Fibroblast of peridontal ligament (primary cell): ENCODE measurements around the gene FNDC3B.

Source experiments
- DNase-seq: peaks from one replicate; pipeline ENCODE4 v3.0.0-alpha.2; 2010; ENCODE audit errors: extremely low read depth

FNDC3B gene

DNA sequence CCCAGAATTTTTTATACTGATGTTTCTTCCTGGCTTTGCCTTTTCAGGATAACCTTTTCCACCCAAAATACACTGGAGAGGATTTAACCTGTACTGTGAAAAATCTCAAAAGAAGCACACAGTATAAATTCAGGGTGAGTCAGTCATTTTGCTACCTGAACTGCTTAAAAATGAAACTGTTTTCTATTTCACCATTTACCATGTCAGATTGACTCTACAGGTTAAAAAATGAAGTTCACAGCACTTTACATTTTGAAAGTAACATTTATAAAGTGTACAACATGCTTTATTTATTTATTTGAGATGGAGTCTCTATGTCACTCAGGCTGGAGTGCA is 293.6 kb downstream of the FNDC3B start:
- DNase-seq: no peak

DNA sequence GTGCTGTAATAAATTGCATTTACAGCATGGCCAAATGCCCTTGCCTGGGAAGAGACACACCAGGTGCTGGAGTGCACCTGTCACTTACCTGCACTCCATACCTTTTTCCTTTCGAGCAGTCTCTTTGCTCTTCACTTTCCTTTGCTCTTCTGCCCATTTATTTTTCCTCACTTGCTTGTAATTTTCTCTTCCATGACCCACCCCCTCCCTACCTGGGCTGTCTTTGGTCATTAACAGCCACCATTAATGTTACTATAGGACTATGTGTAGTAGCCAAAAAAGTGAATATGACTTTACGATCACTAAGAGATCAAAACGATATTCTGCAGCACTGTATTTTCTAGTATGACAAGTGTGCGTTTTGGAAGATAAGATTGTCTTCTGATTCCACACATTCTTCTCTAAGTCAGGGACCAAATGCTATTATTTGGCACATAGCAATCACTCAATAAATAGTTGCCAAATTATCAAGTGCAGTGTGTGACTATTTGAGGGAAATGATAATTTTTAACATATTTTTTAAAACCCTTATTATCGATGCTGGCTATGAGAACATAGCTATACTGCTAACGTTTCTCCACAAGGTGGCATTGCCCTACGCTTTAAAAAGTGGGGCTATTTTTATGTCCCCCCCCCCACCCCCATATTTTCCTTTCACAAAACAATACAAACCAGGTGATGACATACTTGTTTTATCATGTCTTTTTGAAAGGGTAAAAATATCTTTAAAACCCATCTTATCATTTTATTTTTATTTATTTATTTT is 294.5 kb downstream of the FNDC3B start:
- no peak for DNase-seq

DNA sequence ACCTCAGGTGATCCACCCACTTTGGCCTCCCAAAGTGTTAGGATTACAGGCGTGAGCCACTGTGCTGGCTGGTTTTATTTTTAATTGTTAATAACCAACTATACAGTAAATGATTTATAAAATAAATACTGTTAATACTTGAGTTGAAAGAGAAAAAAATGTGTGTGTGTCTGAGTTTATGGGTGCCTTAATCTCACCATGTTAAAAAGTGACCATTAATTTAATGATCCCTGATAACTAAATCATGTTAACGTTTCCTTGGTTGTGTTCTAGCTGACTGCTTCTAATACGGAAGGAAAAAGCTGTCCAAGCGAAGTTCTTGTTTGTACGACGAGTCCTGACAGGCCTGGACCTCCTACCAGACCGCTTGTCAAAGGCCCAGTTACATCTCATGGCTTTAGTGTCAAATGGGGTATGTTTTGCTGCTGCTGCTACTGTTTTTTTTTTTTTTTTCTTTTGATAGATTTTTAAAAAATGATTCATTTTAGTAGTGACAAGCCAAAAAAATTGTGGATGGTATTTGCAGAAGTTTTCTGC is 295.4 kb downstream of the FNDC3B start:
- no peak for DNase-seq

DNA sequence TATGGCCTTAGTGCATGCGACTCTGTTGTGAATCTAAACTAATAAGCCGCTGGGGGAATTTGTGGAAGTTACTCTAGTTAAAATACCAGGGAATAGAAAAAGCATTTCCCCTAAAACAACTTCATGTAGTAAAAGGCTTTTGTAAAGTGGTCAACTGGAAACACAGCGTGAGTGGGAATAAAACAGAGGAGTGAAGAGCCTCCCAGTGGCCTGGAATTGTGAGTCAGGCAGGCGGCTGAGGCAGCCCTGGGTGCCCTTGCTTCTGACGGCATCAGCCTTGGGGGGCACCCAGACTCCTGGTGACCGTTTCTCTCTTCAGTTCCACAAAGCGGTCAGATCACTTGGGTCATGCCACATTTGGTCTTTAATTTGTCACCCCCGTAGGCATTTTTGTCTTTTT is 300.5 kb downstream of the FNDC3B start:
- no peak for DNase-seq

DNA sequence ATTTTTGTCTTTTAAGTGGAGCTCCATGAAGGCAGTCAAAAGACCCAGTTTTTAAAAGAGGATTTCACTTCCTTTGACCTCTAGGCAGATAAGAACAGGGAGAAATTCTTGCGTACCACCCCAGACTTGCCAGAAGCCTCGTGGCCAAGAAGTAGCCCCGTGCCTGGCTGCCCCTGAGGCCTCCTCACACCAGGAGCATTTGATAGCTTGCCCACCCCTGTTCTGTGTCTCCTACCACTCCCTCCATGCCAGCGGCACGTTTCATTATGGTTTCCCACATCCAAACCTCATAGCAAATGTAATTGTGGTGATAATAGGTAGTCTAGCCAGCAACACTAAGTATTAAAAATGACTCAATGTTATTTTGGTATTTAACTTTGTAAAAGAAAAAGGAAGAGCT is 301.2 kb downstream of the FNDC3B start:
- DNase-seq: no peak

DNA sequence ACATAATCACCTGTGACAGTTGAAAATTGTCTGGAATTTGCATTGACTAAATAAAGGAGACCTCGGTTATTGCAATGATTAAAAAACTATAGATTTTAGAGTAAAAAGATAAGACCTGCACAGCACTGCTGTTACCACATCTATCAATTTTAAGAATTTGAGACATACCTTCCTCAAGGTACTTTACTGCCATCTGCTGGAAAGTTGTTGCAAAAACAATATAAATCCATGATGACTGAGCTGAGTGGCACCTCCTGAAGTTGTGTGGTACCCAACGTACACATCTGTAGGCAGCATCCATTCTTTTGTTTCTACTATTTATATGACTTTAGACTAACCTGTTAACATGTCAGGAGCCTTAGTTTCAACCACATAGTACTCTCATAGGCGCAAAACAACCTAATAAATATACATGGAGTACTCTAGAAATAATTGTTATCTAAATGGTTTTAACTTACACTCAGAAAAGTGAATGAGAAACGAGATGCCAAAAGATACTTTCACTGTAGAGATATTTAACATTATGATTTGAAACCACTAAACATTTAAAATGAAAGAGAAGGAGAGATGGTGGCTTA is 302.2 kb downstream of the FNDC3B start:
- peak; percentile 79 for DNase-seq

DNA sequence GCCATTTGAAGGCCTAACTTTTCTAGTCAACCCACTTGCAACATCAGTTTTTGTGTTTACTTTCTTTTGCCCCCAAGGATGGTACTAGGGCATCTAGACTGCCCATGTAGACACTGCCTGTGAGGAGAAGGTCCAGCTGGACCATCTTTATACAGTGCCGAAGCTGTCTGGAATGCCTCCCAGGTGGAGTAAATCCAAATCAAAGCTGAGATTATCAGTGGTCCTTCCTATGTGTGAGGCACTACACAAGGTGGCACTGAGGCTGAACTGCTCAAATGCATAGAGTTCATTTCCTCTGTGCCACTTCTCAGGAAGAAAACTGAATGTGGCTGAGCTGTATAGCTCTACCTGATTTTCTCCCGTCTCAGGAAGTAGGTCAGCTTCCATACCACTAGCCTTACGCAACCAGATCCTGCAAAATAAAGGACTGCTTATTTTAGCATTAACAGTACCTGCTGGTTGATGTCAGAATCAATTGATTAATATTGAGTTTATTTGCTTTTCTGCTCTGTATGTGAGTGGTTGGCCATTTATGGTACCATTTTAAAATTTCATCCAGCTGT is 302.8 kb downstream of the FNDC3B start:
- DNase-seq: no peak

DNA sequence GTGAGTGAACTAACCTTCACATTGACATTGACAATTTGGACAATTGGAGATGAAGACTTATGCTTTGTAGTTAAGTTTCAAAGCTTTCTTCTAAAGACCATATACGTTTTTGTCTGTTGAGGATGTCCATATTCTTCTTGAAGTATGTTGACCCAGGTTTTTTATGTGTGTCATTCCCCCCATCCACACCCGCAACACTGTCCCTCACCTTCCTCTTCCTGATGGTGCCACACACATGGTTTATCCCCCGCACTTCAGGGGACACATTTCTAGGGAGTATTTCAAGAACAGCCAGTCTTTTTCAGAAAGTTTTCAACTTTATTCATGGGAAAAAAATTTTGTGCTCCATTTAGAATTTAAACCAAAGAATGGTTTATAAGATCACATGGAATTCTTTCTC is 303.7 kb downstream of the FNDC3B start:
- DNase-seq: no peak

DNA sequence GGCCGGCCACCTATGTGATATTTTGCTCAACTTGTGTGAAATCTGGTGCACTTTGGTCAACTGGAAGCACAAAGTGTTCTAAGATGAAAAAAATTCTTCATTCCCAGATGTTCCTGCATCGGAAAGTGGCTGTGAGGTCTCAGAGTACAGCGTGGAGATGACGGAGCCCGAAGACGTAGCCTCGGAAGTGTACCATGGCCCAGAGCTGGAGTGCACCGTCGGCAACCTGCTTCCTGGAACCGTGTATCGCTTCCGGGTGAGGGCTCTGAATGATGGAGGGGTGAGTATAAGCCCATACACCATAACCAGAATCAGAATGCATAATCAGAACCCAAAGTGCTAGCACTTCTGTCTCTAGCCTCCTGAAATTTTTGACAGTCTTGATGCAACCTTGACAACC is 304.6 kb downstream of the FNDC3B start:
- DNase-seq: no peak

DNA sequence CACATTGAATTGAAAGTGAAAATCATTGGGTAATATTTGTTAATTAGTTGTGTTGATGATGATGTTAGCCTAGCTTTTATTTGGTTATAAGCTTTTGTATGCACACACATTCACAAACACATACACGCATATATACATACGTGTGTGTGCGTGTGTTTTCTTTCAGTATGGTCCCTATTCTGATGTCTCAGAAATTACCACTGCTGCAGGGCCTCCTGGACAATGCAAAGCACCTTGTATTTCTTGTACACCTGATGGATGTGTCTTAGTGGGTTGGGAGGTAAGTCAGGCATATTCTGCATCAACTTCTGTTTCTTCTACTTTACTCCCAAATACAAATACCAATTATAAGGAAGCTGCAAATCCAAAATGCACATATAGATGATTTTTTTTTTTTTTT is 306.8 kb downstream of the FNDC3B start:
- no peak for DNase-seq

DNA sequence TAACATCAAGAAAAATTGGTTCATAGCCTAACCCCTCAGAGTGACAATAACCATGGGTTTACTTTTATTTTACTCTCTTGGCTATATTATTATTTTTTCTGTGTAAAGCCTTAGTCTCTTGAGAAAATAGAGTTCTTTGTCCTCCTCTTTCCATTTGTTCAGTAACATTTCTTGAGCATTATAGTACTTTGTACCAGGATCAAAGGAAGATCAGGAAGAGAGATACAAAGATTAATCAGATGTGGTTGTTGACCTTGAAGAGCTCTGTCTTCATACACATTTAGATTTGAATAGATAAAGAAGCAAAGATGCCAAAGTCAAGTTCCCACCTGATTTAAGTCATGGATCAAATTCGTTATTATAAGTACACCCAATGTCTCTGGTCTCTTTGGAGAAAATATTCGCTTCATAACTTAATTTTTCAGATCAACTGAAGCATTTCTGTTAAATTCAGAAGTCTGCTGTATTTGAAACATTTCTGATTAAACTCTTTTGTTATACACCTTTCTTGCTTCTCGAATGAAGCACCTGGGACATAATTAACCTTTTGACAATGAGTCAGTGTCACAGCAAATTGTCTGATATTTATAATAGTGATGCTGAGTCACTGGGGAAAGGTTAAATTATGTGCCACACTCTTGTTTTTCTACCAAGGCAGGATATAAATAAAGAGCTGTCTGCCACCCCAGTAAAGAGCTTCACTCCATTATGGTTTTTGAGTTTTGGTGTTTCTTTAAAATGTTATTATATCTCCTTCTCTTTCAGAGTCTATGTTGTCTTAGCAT is 308.7 kb downstream of the FNDC3B start:
- no peak for DNase-seq

DNA sequence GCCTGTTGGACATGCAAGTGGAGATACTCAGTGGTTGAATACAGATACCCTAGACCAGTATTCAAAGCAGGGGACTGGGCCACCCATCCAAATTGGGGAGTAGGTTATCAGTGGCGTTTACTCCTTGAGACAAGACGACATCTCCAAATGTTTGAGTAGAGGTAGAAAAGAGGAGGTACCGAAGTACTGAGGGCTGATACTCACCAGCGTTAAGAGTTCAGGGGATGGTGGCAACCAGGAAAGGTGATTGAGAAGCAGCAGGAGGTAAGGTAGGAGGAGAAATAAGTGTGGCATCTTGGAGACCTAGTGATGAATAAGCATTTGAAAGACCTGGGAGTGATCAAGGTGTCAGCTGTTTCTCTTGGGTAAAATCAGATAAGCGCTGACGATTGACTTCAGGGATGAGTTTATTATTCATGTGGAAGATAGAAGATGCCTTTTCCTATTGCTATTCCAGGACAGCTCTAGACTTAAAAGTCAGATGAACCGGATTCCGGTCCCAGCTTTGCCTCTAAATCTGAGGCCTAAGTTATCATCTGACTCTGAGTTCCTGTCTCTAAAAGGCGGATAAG is 312.6 kb downstream of the FNDC3B start:
- DNase-seq: no peak

DNA sequence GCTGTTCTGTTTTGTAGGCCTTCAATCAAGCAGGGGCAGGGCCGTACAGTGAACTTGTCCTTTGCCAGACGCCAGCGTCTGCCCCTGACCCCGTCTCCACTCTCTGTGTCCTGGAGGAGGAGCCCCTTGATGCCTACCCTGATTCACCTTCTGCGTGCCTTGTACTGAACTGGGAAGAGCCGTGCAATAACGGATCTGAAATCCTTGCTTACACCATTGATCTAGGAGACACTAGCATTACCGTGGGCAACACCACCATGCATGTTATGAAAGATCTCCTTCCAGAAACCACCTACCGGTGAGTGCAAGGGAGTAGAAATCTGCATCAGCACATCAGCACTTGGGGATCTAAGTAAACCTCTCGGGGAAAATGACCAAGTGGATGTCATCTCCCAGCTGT is 313.4 kb downstream of the FNDC3B start:
- DNase-seq: no peak

DNA sequence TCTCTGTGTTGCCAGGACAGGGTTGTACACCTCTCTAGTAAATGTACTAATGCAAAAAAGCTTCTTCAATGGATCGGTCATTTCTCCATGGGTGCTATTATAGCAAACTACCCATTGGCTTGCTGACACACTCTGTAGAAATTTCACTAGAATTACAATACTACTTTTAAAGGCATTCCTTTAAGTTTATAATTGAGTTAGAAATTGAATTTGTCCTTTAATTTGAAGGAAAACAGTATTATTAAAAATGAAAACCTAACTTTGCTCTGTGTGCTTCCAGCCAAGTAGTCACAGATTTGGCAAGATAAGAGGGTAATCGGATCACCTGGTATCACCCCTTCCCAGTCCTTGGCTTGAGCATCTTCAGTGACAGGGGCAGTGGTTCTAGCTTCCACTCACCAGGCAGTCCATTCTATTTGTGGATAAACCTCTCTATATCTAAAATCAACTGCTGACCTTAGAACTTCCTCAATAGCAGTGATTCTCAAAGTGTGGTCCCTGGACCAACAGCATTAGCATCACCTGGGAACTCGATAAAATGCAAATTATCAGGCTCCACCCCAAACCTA is 315.6 kb downstream of the FNDC3B start:
- no peak for DNase-seq

DNA sequence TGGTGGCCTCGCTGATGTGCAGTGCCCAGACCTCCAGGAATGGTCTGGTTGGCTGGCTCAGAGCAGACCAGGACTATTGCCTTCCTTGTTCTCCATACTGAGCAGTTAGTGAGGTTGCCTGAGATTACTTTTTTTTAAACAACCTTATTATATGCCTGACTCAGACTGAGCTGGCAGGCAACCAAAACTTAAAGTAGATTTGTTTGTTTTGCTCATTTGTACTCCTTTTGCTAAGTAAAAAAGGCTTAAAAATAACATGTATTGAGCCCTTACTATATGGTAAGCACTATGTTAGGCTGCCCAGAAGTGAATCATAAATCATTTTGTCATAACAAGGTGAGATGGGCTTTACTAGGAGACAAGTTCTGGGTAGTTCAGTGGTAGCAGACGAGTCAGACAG is 316.5 kb downstream of the FNDC3B start:
- DNase-seq: peak; percentile 98

DNA sequence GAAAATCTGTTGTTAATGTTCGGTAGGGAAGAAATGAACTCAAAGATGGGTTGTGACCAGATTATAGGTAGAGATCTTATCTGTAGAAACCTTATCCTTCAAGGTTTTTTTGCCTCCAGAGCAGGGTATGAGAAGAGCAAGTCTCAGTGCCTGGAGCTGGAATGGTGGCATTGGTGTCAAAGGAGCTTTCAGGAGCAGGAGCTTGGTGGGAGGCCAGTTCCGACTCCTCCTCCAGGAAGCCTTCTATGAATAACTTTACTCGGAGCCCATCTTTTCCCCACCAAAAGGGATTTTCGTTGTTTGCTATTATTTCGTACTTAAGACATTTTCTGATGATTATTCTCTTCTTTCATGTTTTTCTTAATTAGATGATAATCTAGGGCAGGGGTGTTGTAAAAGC is 317.0 kb downstream of the FNDC3B start:
- no peak for DNase-seq

DNA sequence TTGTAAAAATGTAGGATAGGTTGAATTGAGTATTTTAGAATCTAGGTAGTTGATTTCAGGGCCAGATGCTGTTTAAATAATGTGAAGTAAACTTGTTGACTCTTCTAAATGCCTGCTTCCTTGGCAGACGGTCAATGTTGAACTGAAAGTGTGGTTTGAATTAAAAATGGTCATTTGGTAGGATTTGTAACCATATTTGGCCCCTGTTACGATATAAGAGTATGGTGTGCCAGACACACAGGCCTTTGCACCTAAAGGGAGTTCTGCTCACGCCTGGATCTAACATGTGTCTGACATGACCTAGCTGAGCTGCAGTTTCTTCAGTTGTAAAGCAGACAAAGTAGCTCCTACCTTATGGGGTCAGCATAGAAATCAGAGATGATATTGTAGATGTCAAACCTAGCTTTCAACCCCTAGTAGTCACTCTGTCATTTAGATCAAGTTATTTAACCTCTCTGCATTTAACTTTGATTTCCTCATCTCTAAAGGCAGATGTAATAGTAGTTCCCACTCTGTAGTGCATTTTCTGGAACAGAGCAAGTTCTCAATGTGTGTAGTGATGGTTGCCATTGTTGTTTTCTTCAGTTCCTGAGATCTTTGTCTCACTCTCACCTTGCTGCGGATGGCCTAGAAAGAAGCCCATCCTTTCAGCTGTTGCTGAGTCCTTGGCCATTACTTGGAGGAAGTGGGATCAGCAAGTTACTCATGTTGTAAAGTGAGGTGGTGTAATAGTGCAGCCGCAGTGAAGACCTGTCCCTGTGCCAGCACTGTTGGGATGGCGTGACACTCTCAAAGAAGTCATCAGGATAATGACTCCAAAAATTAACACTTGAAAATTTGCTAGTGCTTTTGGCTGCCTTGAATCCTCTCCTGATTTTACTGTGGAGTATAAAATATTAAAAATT is 318.7 kb downstream of the FNDC3B start:
- peak; percentile 87 for DNase-seq

DNA sequence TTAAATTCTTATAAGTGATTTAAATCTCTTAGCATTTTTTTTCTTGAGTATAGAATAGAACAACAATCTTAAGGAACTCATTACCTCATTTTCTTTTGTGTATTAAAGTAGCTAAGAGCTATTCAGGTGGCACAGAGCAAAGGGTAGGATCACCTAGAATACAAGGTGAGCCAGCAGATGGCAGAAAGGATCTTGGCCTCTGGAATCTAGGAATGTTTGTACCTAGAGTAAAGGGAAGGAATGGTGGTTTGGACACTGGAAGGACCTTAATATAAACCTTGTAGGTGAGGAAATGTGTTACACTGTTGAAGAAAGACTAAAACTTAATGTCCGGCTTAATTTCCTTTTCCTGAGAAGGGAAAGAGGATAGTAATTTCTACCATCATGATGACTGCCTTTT is 319.9 kb downstream of the FNDC3B start:
- DNase-seq: no peak

DNA sequence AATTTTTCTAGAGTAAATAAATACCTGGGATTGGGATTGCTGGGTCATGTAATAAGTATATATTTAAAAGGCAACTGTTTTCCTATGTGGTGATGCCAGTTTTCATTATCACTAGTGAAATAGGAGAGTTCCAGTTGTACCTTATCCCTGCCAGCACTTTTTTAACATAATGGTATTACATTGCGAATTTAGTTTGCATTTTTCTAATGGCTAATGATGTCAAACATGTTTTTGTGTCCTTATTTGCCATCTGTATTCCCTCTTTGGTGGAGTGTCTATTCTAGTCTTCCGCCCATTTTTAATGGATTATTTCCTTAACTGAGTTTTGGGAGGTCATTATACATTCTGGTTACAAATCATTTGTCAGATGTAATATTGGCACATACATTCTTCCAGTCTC is 320.6 kb downstream of the FNDC3B start:
- DNase-seq: no peak

DNA sequence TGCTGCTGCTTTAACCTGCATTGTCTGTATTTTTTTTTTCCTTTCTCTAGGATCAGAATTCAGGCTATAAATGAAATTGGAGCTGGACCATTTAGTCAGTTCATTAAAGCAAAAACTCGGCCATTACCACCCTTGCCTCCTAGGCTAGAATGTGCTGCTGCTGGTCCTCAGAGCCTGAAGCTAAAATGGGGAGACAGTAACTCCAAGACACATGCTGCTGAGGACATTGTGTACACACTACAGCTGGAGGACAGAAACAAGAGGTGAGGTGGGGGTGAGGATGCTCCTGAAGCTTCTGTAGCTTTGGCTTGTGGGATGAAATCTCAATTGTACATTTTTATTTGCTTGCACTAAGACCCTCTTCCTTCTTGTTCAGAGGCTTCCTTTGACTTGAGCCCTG is 323.2 kb downstream of the FNDC3B start:
- no peak for DNase-seq
